NCI-H460 (cell line): ENCODE measurements around the gene DENND5B. TPM values are rescaled to one million over a fixed set of nuclear protein-coding genes. Genes with fewer than 3 reads are reported as not detected.
"Not testable (repeated sequence)": the region's sequence is repeated elsewhere in the genome, so short reads cannot be mapped to it uniquely, and the experiment has no call there.

ENCODE experiments used
- DNase-seq: peaks from one replicate; pipeline ENCODE4 v3.0.0-alpha.2; 2016; ENCODE audit warnings: low read depth; ENCODE audit errors: extremely low read depth
- total RNA-seq: library from RNA; depleted of rRNA; stranded (reverse); fragments of >200 nt; shearing (Covaris generic); gene quantifications from 2 replicates; pipeline ENCODE4 v1.2.3, GENCODE V29; 2014

Gene DENND5B
- total RNA-seq, 1 experiment from 2014 or later: 18.9 TPM

DNA sequence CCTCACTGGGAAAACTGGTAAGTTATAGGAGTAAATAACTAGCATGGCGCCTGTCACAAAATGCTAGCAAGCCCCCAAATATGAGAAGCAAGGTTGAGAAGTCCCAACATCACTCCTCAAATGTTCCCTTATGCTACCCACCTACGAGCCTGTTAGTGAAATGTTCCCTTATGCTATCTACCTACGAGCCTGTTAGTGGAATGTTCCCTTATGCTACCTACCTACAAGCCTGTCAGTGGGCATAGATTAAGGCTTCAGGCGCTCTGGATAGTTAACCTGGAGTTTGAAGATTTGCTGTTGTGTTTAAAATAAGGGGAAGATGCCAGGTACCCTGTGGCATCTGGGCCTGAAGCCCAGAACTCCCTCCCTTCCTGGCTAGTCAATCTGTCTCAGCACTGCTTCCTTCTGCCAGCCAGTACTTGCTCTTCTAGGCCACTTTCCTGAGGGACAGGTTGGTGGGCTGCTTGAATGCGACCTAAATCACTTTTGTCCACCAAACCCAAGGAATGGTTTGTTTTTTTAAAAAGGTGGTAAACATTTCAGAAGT is 197.9 kb downstream of the DENND5B start:
- no peak for DNase-seq

DNA sequence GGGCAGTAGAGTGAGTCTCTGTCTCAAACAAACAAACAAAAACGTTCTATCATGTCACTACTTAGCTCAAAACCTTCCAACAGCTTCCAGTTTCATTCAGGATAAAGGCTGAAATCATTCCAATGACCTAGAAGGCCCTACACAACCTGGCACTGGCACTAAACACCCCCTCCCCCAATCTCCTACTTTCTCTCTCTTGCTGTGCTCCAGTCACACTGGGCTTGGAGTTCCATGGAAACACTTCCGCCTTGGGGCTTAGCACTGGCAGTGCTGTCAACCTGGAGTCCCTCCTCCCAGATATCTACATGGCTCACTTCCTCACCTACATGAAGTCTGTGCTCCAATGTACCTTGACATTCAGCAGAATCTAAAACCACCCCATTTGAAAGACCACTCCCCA is 199.9 kb downstream of the DENND5B start:
- DNase-seq: no peak

- DNase-seq: no peak
Observed at GRCh38 chr12:31388713-31389112, 202.2 kb downstream of the DENND5B start.

DNA sequence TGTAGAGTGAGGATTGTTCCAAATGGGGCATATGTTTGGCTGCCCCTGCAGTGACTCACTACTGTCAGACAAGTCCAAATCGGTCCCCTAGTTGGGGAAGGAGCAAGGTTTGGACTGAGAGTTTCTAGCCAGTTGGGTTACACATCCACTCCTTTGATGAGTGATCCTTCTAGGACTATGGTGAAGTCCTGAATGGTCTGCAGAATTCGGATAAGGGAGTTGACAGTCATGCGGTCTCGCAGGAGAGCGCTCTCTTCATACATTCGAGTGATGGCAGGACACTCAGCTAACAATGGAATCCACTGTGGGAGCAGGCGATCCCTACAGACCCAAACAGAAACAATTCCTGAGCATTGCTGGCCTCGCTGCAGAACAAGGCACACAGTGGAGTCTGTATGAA is 203.5 kb downstream of the DENND5B start:
- DNase-seq: no peak

DNA sequence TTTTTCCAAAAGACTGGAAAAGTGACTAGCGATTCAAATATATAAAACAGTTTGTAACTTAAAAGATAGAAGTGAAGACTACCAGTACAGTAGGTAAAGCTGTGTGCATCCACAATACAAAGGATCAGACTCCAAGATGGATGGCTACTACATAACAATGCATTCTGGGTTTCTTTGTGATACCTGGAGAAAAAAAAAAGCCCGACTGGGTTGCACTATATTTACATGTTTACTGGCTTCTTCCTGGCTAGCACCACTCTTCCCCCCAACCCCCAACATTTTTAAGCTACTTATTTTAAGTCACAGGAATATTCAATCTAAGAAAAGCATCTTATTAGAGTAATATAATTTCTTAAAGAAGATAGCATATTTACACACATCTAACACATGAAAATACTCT is 203.9 kb downstream of the DENND5B start:
- DNase-seq: no peak

DNA sequence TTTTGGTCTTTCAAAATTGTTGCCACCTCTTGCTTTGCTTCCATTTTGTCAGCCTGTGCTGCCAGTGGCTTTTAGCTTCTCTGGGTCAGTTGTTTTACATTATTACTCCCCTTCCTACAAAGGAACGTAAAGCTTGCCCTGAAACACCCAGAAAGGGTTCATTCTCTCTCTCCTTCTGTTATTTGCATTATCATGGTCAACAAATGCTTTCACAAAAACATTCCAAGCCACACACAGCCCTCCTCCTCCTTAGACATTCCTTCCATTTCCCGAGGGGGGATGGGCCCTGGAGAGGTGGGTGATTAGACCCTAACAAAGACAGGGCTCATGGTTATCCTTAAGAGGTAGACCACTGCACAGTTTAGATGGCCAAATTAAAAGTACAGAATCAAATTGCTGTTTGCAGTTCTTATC is 204.6 kb downstream of the DENND5B start:
- no peak for DNase-seq

GRCh38 chr12:31377210-31377609 is 213.7 kb downstream of the DENND5B start:
- DNase-seq: not testable (repeated sequence)

- DNase-seq: not testable (repeated sequence)
Observed at GRCh38 chr12:31375422-31375821, 215.5 kb downstream of the DENND5B start.

GRCh38 chr12:31371256-31371620 is 219.7 kb downstream of the DENND5B start:
- no peak for DNase-seq

DNA sequence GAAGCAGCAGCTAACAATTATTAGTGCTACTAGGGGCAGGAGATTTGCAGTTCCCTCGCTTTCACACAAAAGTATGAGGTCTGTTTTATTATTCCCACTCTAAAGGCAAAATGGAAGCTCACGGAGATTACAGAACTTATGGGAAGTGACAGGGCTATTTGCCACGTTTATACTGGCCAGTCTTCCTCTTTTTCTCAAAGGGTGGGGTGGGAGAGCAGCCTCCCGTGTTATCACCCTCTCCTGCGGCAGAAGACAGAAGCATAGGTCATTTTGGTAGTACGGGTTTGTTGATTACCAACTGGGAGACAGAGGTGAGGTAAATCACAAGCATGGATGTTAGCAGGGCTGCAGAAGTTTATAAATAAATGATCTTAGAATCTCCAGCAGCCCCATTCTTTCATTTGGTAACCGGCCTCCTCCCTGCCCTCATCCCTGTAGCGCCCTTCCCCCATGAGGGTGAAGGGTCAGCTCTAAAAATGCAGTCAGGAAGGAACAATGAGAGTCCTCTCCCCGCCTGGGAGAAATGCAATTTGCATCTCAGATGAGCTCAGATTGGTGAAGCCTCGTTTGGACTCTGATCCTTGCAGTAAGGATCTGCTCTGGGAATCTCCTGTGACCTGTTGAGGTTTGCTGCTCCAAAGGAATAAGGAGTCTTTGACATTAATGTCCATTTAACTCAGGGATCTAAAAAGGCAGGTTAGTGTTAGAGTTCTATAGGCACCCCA is 220.2 kb downstream of the DENND5B start:
- peak; percentile 4 for DNase-seq

DNA sequence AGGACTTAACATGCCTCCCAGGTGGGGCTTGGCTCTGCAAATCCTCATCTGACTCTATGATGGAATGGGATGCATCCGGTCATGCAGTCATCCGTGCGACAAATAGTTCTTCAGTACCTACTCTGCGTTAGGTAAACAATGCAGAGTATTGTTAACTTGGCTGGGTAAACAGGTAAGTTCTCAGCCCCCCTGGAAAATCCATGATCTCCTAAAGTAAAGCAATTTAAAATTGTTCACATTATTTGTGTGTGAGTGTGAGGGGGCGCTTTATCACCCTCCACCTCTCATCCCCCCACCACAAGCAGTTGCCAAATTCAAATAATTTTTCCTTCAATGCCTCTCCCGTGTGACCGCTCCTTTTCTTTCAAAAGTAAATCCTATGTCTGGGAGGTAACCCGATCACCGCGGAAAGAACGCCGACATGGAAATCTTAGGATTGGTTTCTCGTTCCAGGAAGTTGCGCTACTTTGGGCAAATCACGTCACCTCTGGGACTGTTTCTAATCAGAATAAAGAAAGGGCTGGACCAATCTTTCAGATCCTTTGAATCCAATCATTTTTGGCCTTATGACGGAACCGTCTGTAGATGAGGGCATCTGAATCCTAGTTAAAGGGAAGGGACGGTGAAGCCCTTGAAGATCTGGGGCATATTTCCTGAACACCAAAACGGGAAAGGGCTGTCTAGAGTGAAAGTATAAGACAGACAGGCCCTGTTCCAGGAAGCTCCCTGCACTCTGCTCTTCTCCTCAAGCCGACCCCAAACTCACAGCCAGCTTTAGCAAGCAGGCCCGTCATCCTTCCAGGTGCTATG is 221.0 kb downstream of the DENND5B start:
- peak; percentile 45 for DNase-seq

DNA sequence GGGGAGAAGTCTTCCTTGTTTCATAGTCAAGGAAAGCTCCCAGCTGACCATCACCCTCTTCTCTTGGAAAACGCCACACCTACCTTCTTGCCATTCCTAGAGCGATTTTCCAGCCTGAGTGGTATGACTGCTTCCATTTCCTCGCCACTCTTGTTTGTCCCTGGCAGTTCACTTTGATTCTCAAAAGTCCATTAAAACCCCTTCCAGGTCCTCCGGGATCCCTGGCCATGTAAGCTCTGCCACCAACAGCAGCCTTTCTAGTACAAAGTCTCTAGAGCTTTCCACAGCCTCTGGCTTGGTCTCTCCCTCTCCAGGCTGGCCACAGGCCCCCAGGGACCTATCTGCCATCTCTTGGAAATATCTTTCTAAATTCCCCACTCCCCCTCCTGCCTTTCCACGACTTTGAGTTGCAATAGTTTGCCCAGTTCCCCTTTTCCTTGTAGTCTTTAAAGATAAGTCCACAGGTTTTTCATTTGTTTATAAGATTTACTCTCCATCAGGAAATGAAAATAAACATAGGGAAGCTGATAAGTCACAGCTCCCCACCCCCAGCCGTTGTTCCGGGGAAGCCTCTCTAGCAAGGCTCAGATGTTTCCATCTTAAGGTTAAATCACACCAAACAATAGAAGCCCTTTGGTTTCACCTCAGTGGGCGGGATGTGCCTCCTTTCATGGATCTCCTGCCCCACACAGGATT is 222.1 kb downstream of the DENND5B start:
- DNase-seq: no peak

DNA sequence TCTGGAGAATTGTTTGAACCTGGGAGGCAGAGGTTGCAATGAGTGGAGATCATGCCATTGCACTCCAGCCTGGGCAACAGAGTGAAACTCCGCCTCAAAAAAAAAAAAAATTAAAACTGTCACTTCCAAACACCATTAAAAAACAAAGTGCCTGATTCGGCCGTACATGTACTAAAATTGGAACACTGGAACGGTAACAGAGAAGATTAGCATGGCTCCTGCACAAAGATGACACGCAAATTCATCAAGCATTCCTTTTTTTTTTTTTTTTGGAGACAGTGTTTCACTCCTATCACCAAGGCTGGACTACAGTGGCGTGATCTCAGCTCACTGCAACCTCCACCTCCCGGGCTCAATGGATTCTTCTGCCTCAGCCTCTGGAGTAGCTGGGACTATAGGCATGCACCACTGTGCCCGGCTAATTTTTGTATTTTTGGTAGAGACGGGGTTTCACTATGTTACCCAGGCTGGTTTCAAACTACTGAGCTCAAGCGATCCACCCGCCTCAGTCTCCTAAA is 224.8 kb downstream of the DENND5B start:
- DNase-seq: no peak

GRCh38 chr12:31363831-31364230 is 227.1 kb downstream of the DENND5B start:
- no peak for DNase-seq

GRCh38 chr12:31363416-31363809 is 227.5 kb downstream of the DENND5B start:
- no peak for DNase-seq

DNA sequence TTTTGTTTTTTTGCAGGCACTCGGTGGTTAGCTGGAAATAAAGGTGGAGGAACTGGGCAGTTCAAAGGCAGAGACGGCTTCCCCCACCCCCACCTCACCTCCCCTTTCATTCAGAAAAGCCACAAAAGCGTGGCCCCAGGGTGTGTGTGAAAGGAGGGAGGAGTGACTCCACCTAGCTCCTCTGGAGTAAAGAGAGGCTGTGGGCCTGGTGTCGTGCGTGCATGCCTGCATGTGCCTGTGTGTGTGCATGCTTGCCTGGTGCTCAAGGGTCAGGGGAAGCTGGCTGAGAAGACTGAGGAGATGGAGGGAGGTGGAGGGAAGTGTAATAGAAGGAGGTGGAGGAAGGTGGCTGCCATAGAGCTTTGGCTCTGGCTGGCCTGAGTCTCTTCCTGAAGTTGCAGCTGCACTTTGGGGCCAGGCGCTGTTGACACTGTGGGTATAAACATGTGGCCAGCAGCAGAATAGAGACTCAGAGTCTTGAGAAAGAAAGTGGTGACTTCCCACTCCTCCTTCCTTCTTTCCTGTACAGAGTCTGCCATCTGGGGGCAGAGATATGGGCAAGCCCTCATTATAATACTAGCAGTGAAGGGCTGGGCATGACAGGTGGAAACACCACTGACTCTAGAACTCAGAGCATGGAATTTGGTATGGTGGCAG is 228.0 kb downstream of the DENND5B start:
- no peak for DNase-seq

DNA sequence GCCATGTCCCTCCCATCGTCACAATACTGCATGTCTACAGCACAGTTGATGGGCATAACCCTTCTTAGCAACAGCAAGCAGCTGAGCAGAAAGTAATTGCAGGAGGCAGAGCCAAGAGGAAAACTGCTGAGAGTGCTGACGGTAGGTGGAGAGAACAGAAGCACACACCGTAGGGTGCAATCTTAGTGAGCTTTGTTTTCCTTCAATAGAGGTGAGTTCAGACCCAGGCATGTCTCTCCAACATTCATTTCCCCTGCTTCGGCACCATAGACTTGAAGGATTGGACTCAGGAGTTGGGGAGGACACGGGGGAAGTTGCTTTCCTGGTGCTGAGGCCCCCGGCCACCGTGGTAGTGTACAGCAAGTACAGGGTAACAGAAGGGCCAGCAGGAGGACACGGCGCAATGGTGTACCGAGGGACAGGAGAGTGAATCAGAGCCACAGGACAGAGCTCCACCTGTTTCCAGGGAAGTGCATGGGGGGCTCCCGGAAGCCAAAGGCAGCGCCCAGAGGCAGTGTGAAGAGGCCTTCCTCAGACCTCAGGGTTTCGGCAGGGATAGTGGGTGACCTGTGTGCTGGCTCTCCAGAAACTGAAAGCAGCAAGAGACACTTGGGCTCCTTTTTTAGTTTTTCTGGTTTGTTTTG is 228.7 kb downstream of the DENND5B start:
- no peak for DNase-seq

DNA sequence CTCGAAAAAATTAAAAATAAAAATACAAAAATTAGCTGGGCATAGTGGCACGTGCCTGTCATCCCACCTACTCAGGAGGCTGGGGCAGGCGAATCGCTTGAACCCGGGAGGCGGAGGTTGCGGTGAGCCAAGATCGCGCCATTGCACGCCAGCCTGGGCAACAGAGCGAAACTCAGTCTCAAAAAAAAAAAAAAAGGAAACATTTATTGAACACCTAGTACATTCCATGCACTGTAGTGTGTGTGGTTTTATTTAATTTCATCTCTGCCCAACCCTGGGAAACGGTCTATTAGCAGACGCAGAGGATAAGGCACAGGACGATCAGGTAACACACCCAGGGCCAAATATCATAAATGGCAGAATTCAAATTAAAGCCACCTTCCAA is 229.2 kb downstream of the DENND5B start:
- DNase-seq: no peak

- DNase-seq: no peak
Observed at GRCh38 chr12:31355747-31356107, 235.2 kb downstream of the DENND5B start.
